IMR-90 (cell line): ENCODE measurements around the gene MYOM1. TPM values are rescaled to one million over a fixed set of nuclear protein-coding genes. Genes with fewer than 3 reads are reported as not detected.

Source experiments
- ATAC-seq: fragments of 200-7000 bp; cut with Tn5 transposase; 2 replicates; pipeline ENCODE4 v1.9.1; 2020; ENCODE audit warnings: low read depth, mild to moderate bottlenecking, moderate library complexity
- BruUV-seq: library from RNA; stranded (reverse); fragments of 400-500 nt; replicated peaks from 2 replicates; lab custom pipeline; 2021; lab: Mats Ljungman, UMichigan
- CTCF ChIA-PET: fragments of 300-600 bp; formaldehyde crosslinking; extraction: SDS; loops from one replicate; lab custom pipeline; 2021; ENCODE audit warnings: antibody characterized with exemption; lab: Yijun Ruan, JAX
- POLR2A ChIA-PET: fragments of 300-600 bp; sonication (Branson Sonifier 250); formaldehyde crosslinking; loops from one replicate; lab custom pipeline; 2022; ENCODE audit warnings: antibody characterized with exemption; ENCODE audit not compliant: unreplicated experiment; lab: Charles Lee
- DNase-seq: peaks from one replicate; pipeline ENCODE4 v3.0.0; 2013
- H2AFZ ChIP-seq: replicated peaks from 2 replicates; pipeline ENCODE3; 2013; ENCODE audit warnings: low read length, mild to moderate bottlenecking; ENCODE audit not compliant: poor library complexity
- H2AK5ac ChIP-seq: 2 replicates; pipeline ENCODE4 v1.6.1; 2013; ENCODE audit warnings: low read depth, low read length, inconsistent platforms
- H2AK9ac ChIP-seq: replicated peaks from 2 replicates; pipeline ENCODE3; 2013; ENCODE audit warnings: mild to moderate bottlenecking, low read depth, low read length, moderate library complexity; ENCODE audit not compliant: poor library complexity
- H2BK120ac ChIP-seq: 2 replicates; pipeline ENCODE4 v1.6.1; 2013; ENCODE audit warnings: low read depth, low read length, inconsistent platforms
- H2BK15ac ChIP-seq: 3 replicates; pipeline ENCODE4 v1.6.1; 2013; ENCODE audit warnings: low read depth, low read length, inconsistent platforms
- H2BK20ac ChIP-seq: 2 replicates; pipeline ENCODE4 v1.6.1; 2013; ENCODE audit warnings: low read depth, mild to moderate bottlenecking, inconsistent platforms, low read length, moderate library complexity
- H2BK5ac ChIP-seq: 2 replicates; pipeline ENCODE4 v1.6.1; 2013; ENCODE audit warnings: mild to moderate bottlenecking, low read depth, low read length, inconsistent platforms; ENCODE audit not compliant: poor library complexity, severe bottlenecking
- H3K14ac ChIP-seq: replicated peaks from 2 replicates; pipeline ENCODE4 v1.6.1; 2013; ENCODE audit warnings: low read depth, low read length, inconsistent platforms
- H3K18ac ChIP-seq: 2 replicates; pipeline ENCODE4 v1.6.1; 2013; ENCODE audit warnings: low read depth, low read length, control low read depth
- H3K23ac ChIP-seq: 2 replicates; pipeline ENCODE4 v1.6.1; 2013; ENCODE audit warnings: low read depth, low read length, inconsistent platforms
- H3K27ac ChIP-seq: 2 replicates; pipeline ENCODE4 v1.5.1; 2013; ENCODE audit warnings: mild to moderate bottlenecking, control low read depth, low read length; ENCODE audit not compliant: insufficient read depth
- H3K27me3 ChIP-seq: 2 replicates; pipeline ENCODE4 v1.6.1; 2013; ENCODE audit warnings: low read length; ENCODE audit not compliant: control insufficient read depth, insufficient read depth
- H3K36me3 ChIP-seq: 2 replicates; pipeline ENCODE4 v1.6.1; 2013; ENCODE audit warnings: low read length, mixed read lengths; ENCODE audit not compliant: control insufficient read depth, insufficient read depth
- H3K4ac ChIP-seq: 2 replicates; pipeline ENCODE4 v1.6.1; 2013; ENCODE audit warnings: low read depth, low read length, inconsistent platforms
- H3K4me1 ChIP-seq: 2 replicates; pipeline ENCODE4 v1.6.1; 2013; ENCODE audit warnings: low read length, mixed read lengths; ENCODE audit not compliant: control insufficient read depth, insufficient read depth
- H3K4me2 ChIP-seq: 2 replicates; pipeline ENCODE4 v1.6.1; 2013; ENCODE audit warnings: low read depth, mild to moderate bottlenecking, control low read depth, low read length, moderate library complexity
- H3K4me3 ChIP-seq: 2 replicates; pipeline ENCODE4 v1.5.1; 2013; ENCODE audit warnings: low read depth, mild to moderate bottlenecking, control low read depth, low read length, moderate library complexity; ENCODE audit not compliant: insufficient read depth
- H3K56ac ChIP-seq: 2 replicates; pipeline ENCODE4 v1.6.1; 2013; ENCODE audit warnings: low read length, inconsistent platforms; ENCODE audit not compliant: insufficient read depth; ENCODE audit errors: extremely low read depth
- H3K79me1 ChIP-seq, 2 experiments: 2 replicates each; pipeline ENCODE4 v1.6.1; 2013; ENCODE audit warnings: low read length in 2 of 2, inconsistent platforms in 1 of 2, low read depth in 1 of 2
- H3K9ac ChIP-seq: 2 replicates; pipeline ENCODE4 v1.6.1; 2013; ENCODE audit warnings: low read depth, low read length, control low read depth
- H3K9me1 ChIP-seq: 2 replicates; pipeline ENCODE4 v1.6.1; 2013; ENCODE audit warnings: low read length, inconsistent platforms; ENCODE audit not compliant: insufficient read depth
- H3K9me3 ChIP-seq: 2 replicates; pipeline ENCODE4 v1.6.1; 2013; ENCODE audit warnings: low read length; ENCODE audit not compliant: control insufficient read depth, insufficient read depth
- H4K20me1 ChIP-seq: 2 replicates; pipeline ENCODE4 v1.6.1; 2013; ENCODE audit warnings: low read length, inconsistent platforms; ENCODE audit not compliant: insufficient read depth
- H4K5ac ChIP-seq: 2 replicates; pipeline ENCODE4 v1.6.1; 2013; ENCODE audit warnings: mild to moderate bottlenecking, low read depth, low read length, control low read depth
- H4K8ac ChIP-seq, 2 experiments: 2 replicates each; pipeline ENCODE4 v1.6.1; 2013; ENCODE audit warnings: low read depth in 2 of 2, low read length in 2 of 2, control low read depth in 1 of 2, inconsistent platforms in 1 of 2
- H4K91ac ChIP-seq: 2 replicates; pipeline ENCODE4 v1.6.1; 2013; ENCODE audit warnings: low read depth, low read length, inconsistent platforms; ENCODE audit not compliant: insufficient read depth
- BHLHE40 ChIP-seq: fragments of 150-350 bp; IDR thresholded peaks from 2 replicates; pipeline ENCODE4 v1.6.1; 2016; ENCODE audit warnings: mild to moderate bottlenecking, low read depth, low read length
- CEBPB ChIP-seq: IDR thresholded peaks from 2 replicates; pipeline ENCODE4 v1.6.1; 2012; ENCODE audit warnings: low read depth, low read length, improper control_type of control experiment
- CTCF ChIP-seq: conservative IDR thresholded peaks from 2 replicates; pipeline ENCODE4 v1.5.1; 2012; ENCODE audit warnings: mild to moderate bottlenecking, low read depth, low read length, improper control_type of control experiment
- ELK1 ChIP-seq: fragments of 150-350 bp; IDR thresholded peaks from 2 replicates; pipeline ENCODE4 v1.6.1; 2016; ENCODE audit warnings: low read depth, mild to moderate bottlenecking, low read length, moderate library complexity, borderline replicate concordance
- FOS ChIP-seq: fragments of 150-350 bp; IDR thresholded peaks from 2 replicates; pipeline ENCODE4 v1.6.1; 2016; ENCODE audit warnings: low read depth, low read length
- MAFK ChIP-seq: IDR thresholded peaks from 2 replicates; pipeline ENCODE4 v1.6.1; 2012; ENCODE audit warnings: low read depth, low read length, improper control_type of control experiment
- MAZ ChIP-seq: IDR thresholded peaks from 2 replicates; pipeline ENCODE4 v1.6.1; 2012; ENCODE audit warnings: low read depth, mild to moderate bottlenecking, low read length, improper control_type of control experiment, moderate library complexity, borderline replicate concordance
- MXI1 ChIP-seq: IDR thresholded peaks from 2 replicates; pipeline ENCODE4 v1.6.1; 2012; ENCODE audit warnings: low read depth, mild to moderate bottlenecking, low read length, moderate library complexity, borderline replicate concordance
- NFE2L2 ChIP-seq: fragments of 150-350 bp; IDR thresholded peaks from 2 replicates; pipeline ENCODE4 v1.6.1; 2016; ENCODE audit warnings: low read depth, mild to moderate bottlenecking, low read length
- POLR2A ChIP-seq: IDR thresholded peaks from 2 replicates; pipeline ENCODE4 v1.6.1; 2012; ENCODE audit warnings: mild to moderate bottlenecking, low read depth, low read length
- RAD21 ChIP-seq: IDR thresholded peaks from 2 replicates; pipeline ENCODE4 v1.6.1; 2012; ENCODE audit warnings: low read length, improper control_type of control experiment
- RFX5 ChIP-seq: IDR thresholded peaks from 2 replicates; pipeline ENCODE4 v1.8.0; 2012; ENCODE audit warnings: low read depth, mild to moderate bottlenecking, low read length, moderate library complexity
- USF2 ChIP-seq: fragments of 150-350 bp; IDR thresholded peaks from 2 replicates; pipeline ENCODE4 v1.6.1; 2017; ENCODE audit warnings: mild to moderate bottlenecking, antibody characterized with exemption, low read length, low read depth
- WGBS, 2 experiments: methylation state at CpG; one replicate each; pipeline versions ENCODE4 v1.1.5 to v1.1.7; 2013; ENCODE audit warnings: missing lambda C conversion rate in 2 of 2; ENCODE audit not compliant: insufficient read length in 1 of 2; ENCODE audit errors: extremely low coverage in 2 of 2; 5-methylcytosine and 5-hydroxymethylcytosine counted together
- dilution Hi-C: fragments of 300-500 bp; cut with HindIII; formaldehyde crosslinking; loops from one replicate; pipeline ENCODE4 v1.14.3; 2018; ENCODE audit warnings: low sequenced_read_pairs; ENCODE audit not compliant: unreplicated experiment
- in situ Hi-C: fragments of 300-500 bp; cut with MboI; formaldehyde crosslinking; loops from 3 replicates; pipeline ENCODE4 v1.14.3; 2019; ENCODE audit warnings: low sequenced_read_pairs, inconsistent platforms, mixed read lengths
- intact Hi-C: fragments of 100-400 bp; cut with micrococcal nuclease; formaldehyde crosslinking; loops from 2 replicates; pipeline ENCODE4 v1.10.0; 2022
- polyA plus RNA-seq, 3 experiments: library from polyadenylated mRNA; depleted of rRNA; stranded (reverse); fragments of >200 nt; gene quantifications; 2 replicates each; pipeline ENCODE4 v1.2.3, GENCODE V29; 2012; ENCODE audit warnings: low replicate concordance in 1 of 3
- total RNA-seq: library from RNA; depleted of rRNA; stranded (reverse); fragments of >200 nt; gene quantifications from 2 replicates; pipeline ENCODE4 v1.2.3, GENCODE V29; 2012

MYOM1 gene
- total and polyA plus RNA-seq, 2 of the 4 experiments (the other 2 are of a cell fraction): under 0.01 to 0.10 TPM

GRCh38 chr18:3255611-3256165 lies 35.9 kb upstream of the MYOM1 start:
- 0 out of 2 replicates have a peak overlapping the region, but pooled peaks have one; percentile 17 for H3K14ac ChIP-seq
- no peak overlapping the region for H4K91ac ChIP-seq
- peak overlapping the region; percentile 89 for H2BK5ac ChIP-seq
- no peak overlapping the region for H2BK20ac ChIP-seq
- WGBS, 2 experiments: no CpG with 5 or more reads among the region's 5 CpGs
- no peak overlapping the region; the same call in 1 of the 2 replicates for H3K4me2 ChIP-seq
- H3K9ac ChIP-seq: no peak overlapping the region
- H3K27ac ChIP-seq: peak overlapping the region; percentile 9; the same call in 1 of the 2 replicates
- H2BK120ac ChIP-seq: no peak overlapping the region
- CTCF ChIA-PET: no interaction called here
- H2AK5ac ChIP-seq: no peak overlapping the region; the same call in 1 of the 2 replicates
- H3K4me3 ChIP-seq: no peak overlapping the region
- H2BK15ac ChIP-seq: no peak overlapping the region
- POLR2A ChIA-PET: no interaction called here
- peak overlapping the region; percentile 49; the same call in 1 of the 2 replicates for H3K4ac ChIP-seq
- BruUV-seq: no TSS peak
- no peak overlapping the region for H2AFZ ChIP-seq
- no peak for DNase-seq
- H3K23ac ChIP-seq: peak overlapping the region; percentile 29; the same call in 1 of the 2 replicates
- peaks cover 35% of the 10 kb centered on the region for H3K36me3 ChIP-seq
- no peak overlapping the region for H3K56ac ChIP-seq
- H4K5ac ChIP-seq: no peak overlapping the region; the same call in 1 of the 2 replicates
- peaks cover 32% of the 10 kb centered on the region for H4K20me1 ChIP-seq
- H3K18ac ChIP-seq: no peak overlapping the region
- H3K9me1 ChIP-seq: no peaks in the 10 kb centered on the region
- TF ChIP-seq BHLHE40 (no peak), RFX5 (no peak), USF2 (no peak), CEBPB (no peak), MXI1 (no peak), ELK1 (no peak), RAD21 (no peak), NFE2L2 (no peak), MAZ (no peak), FOS (no peak), CTCF (no peak), MAFK (no peak), POLR2A (no peak)
- dilution Hi-C loops: no loop called here
- no peak overlapping the region for H2AK9ac ChIP-seq
- in situ Hi-C loops: no loop called here
- H3K4me1 ChIP-seq: peaks cover 13% of the 10 kb centered on the region
- no peaks in the 10 kb centered on the region for H3K27me3 ChIP-seq
- H3K9me3 ChIP-seq: no peaks in the 10 kb centered on the region
- no peak for ATAC-seq
- peaks cover 30 to 61% of the 10 kb centered on the region in 2 experiments for H3K79me1 ChIP-seq
- intact Hi-C loops: no loop called here
- peak overlapping the region in 1 of 2 experiments; percentile 31; a peak in 1 of 4 replicates for H4K8ac ChIP-seq
